ENCODE measurements around the gene CXCL1.

Gene CXCL1

GRCh38 chr4:73864961-73865360, 4.2 kb upstream of the CXCL1 start:
- in situ Hi-C loops (cut with MboI; ENCODE audit: low sequenced_read_pairs, unreplicated experiment): no loop called here
- TF ChIP-seq, protein P1, sequence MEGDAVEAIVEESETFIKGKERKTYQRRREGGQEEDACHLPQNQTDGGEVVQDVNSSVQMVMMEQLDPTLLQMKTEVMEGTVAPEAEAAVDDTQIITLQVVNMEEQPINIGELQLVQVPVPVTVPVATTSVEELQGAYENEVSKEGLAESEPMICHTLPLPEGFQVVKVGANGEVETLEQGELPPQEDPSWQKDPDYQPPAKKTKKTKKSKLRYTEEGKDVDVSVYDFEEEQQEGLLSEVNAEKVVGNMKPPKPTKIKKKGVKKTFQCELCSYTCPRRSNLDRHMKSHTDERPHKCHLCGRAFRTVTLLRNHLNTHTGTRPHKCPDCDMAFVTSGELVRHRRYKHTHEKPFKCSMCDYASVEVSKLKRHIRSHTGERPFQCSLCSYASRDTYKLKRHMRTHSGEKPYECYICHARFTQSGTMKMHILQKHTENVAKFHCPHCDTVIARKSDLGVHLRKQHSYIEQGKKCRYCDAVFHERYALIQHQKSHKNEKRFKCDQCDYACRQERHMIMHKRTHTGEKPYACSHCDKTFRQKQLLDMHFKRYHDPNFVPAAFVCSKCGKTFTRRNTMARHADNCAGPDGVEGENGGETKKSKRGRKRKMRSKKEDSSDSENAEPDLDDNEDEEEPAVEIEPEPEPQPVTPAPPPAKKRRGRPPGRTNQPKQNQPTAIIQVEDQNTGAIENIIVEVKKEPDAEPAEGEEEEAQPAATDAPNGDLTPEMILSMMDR (IDR thresholded peaks at IDR 0.05; ENCODE audit: borderline replicate concordance, control extremely low read depth, extremely low read depth, insufficient read depth, missing control alignments): no peak
- DNase-seq (ENCODE audit: low spot score): no peak

DNA sequence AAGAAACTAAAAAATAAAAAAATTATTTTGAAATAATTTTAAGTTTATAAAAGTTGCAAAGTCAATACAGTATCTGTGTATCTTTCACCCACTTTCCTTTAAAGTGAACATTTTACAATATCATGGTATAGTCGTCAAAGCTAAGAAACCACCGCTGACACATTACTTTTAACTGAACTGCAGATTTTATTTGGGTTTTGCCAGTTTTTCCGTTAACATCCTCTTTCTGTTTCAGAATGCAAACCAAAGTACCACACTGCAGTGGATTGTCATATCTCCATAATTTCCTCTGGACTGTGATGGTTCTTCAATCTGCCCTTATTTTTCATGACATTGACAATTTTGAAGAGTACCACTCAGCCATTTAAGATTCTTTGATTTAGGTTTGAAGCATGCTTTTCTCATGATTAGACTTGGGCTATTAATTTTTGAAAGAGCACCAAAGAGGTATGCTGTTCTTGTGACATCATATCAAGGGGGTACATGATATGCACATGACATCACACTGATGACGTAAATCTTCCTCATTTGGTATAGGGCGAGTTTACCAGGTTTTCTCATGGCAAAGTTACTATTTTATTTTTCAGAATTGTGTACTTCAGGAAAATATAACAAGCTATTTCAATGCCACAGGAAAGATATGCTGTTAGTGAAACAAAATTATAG, 3.6 kb upstream of the CXCL1 start:
- in situ Hi-C loops (cut with MboI; ENCODE audit: low sequenced_read_pairs, unreplicated experiment): no loop called here
- no peak for DNase-seq (ENCODE audit: low spot score)
- TF ChIP-seq, protein P1 (IDR thresholded peaks at IDR 0.05; ENCODE audit: borderline replicate concordance, control extremely low read depth, extremely low read depth, insufficient read depth, missing control alignments): no peak

- DNase-seq (ENCODE audit: low spot score): no peak
- in situ Hi-C loops (cut with MboI; ENCODE audit: low sequenced_read_pairs, unreplicated experiment): no loop called here
- TF ChIP-seq, protein P1 (IDR thresholded peaks at IDR 0.05; ENCODE audit: borderline replicate concordance, control extremely low read depth, extremely low read depth, insufficient read depth, missing control alignments): no peak
These were observed 2.9 kb upstream of the CXCL1 start for GRCh38 chr4:73866246-73866645.

GRCh38 chr4:73867783-73868182, 1.4 kb upstream of the CXCL1 start:
- in situ Hi-C loops (cut with MboI; ENCODE audit: low sequenced_read_pairs, unreplicated experiment): no loop called here
- TF ChIP-seq, protein P1 (IDR thresholded peaks at IDR 0.05; ENCODE audit: borderline replicate concordance, control extremely low read depth, extremely low read depth, insufficient read depth, missing control alignments): no peak
- no peak for DNase-seq (ENCODE audit: low spot score)

- no peak for DNase-seq (ENCODE audit: low spot score)
- TF ChIP-seq, protein P1 (IDR thresholded peaks at IDR 0.05; ENCODE audit: borderline replicate concordance, control extremely low read depth, extremely low read depth, insufficient read depth, missing control alignments): no peak
- in situ Hi-C loops (cut with MboI; ENCODE audit: low sequenced_read_pairs, unreplicated experiment): no loop called here
These were observed 725 bp upstream of the CXCL1 start for GRCh38 chr4:73868206-73869129.

- no peak for DNase-seq (ENCODE audit: low spot score)
- TF ChIP-seq, protein P1 (IDR thresholded peaks at IDR 0.05; ENCODE audit: borderline replicate concordance, control extremely low read depth, extremely low read depth, insufficient read depth, missing control alignments): no peak
- in situ Hi-C loops (cut with MboI; ENCODE audit: low sequenced_read_pairs, unreplicated experiment): no loop called here
These were observed 1.1 kb downstream of the CXCL1 start for GRCh38 chr4:73870260-73870659.
